ENCODE results near the gene SORCS2. TPM values are rescaled to one million over a fixed set of nuclear protein-coding genes. Genes with fewer than 3 reads are reported as not detected.

The SORCS2 gene
- total and polyA plus RNA-seq, 2 experiments from 2014 or later, result 0.92 to 6.9 TPM

DNA sequence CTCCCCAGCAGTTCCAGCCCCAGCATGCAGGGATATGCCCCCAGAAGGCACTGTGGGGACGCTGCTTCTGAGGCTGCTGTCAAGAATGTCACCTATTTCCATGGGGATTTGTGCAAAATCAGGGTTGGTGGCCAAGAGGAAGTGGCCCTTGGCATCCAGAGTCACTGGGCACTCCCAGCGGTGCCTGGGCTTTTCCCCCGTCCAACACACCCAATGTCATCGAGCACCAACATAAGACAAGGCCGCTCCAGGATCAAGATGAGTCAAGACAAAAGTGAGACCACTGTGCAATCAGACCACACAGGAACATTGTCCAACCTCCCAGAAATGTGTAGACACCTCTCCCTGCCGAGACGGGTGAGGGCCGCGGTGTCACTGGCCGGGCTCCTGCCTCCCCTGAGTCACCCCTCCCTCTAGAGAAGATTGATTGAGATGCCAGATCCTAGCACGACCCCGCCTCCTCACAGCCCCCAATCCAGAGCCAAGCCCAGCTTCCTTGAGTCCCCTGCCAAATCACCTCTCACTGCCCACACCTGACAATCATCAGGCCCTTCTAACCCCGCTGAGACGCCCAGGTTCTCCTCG, 553.1 kb downstream of the SORCS2 start:
- Histone ChIP-seq H3K27ac (no peak overlapping the region), H3K36me3 (no peaks in the 10 kb centered on the region)

GRCh38 chr4:7746351-7747061, 554.2 kb downstream of the SORCS2 start:
- Histone ChIP-seq H3K9me3 (ENCODE audit: low read depth) (no peaks in the 10 kb centered on the region), H3K36me3 (no peaks in the 10 kb centered on the region), H3K4me3 (no peak overlapping the region), H3K27ac (no peak overlapping the region), H3K4me1 (ENCODE audit: low read depth) (no peaks in the 10 kb centered on the region), H3K27me3 (no peaks in the 10 kb centered on the region)
- TF ChIP-seq CTCF (IDR thresholded peaks at IDR 0.05; ENCODE audit: low read depth, low read length), result no peak
- no peak for DNase-seq (ENCODE audit: low read depth in 1 of 2, low spot score in 1 of 2)

More for the DNA sequence above, 553.1 kb downstream of the SORCS2 start:
- no peak for DNase-seq (ENCODE audit: low read depth in 1 of 2, low spot score in 1 of 2)
- H3K9me3 ChIP-seq (ENCODE audit: low read depth), result no peaks in the 10 kb centered on the region
- no peaks in the 10 kb centered on the region for H3K4me1 ChIP-seq (ENCODE audit: low read depth)
- H3K4me3 ChIP-seq, result no peak overlapping the region
- no peaks in the 10 kb centered on the region for H3K27me3 ChIP-seq
- TF ChIP-seq CTCF (IDR thresholded peaks at IDR 0.05; ENCODE audit: low read depth, low read length), result no peak

DNA sequence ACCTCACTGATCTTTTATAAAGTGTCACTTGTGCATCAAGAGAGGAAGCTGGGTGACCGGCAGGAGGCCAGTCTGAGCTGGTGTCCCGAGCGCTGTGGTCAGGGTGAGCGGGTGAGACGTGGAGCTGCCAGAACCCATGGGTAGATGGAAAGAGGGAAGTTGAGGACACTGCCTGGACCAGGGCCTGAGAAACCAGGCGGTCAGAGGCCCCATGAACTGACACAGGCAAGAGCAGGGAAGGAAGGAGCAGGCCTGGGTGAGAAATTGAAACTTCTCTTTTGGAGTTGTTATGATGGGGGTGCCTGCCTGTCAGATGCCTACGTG, 554.7 kb downstream of the SORCS2 start:
- Histone ChIP-seq H3K27ac (no peak overlapping the region), H3K4me1 (ENCODE audit: low read depth) (no peaks in the 10 kb centered on the region), H3K4me3 (no peak overlapping the region), H3K36me3 (no peaks in the 10 kb centered on the region), H3K27me3 (no peaks in the 10 kb centered on the region), H3K9me3 (ENCODE audit: low read depth) (no peaks in the 10 kb centered on the region)
- DNase-seq (ENCODE audit: low read depth in 1 of 2, low spot score in 1 of 2), result no peak
- no peak for TF ChIP-seq CTCF (IDR thresholded peaks at IDR 0.05; ENCODE audit: low read depth, low read length)

- no peak for DNase-seq (ENCODE audit: low read depth in 1 of 2, low spot score in 1 of 2)
- Histone ChIP-seq H3K4me3 (no peak overlapping the region), H3K27ac (no peak overlapping the region), H3K4me1 (ENCODE audit: low read depth) (no peaks in the 10 kb centered on the region), H3K9me3 (ENCODE audit: low read depth) (no peaks in the 10 kb centered on the region), H3K36me3 (no peaks in the 10 kb centered on the region), H3K27me3 (no peaks in the 10 kb centered on the region)
- TF ChIP-seq CTCF (IDR thresholded peaks at IDR 0.05; ENCODE audit: low read depth, low read length), result no peak
Observed at GRCh38 chr4:7747566-7747965, 555.2 kb downstream of the SORCS2 start.

GRCh38 chr4:7750523-7750922, 558.2 kb downstream of the SORCS2 start:
- Histone ChIP-seq H3K9me3 (ENCODE audit: low read depth) (no peaks in the 10 kb centered on the region), H3K4me1 (ENCODE audit: low read depth) (no peaks in the 10 kb centered on the region), H3K36me3 (no peaks in the 10 kb centered on the region), H3K4me3 (no peak overlapping the region), H3K27ac (no peak overlapping the region), H3K27me3 (no peaks in the 10 kb centered on the region)
- no peak for TF ChIP-seq CTCF (IDR thresholded peaks at IDR 0.05; ENCODE audit: low read depth, low read length)
- no peak for DNase-seq (ENCODE audit: low read depth in 1 of 2, low spot score in 1 of 2)

All from cardiac muscle cell (in vitro differentiated cells and primary cell).